ENCODE results near the gene HSD11B1. TPM values are rescaled to one million over a fixed set of nuclear protein-coding genes. Genes with fewer than 3 reads are reported as not detected.

Gene HSD11B1
- total RNA-seq, 4 donors from 2014 or later, result 3.0 to 16.0 (median 6.8) TPM

DNA sequence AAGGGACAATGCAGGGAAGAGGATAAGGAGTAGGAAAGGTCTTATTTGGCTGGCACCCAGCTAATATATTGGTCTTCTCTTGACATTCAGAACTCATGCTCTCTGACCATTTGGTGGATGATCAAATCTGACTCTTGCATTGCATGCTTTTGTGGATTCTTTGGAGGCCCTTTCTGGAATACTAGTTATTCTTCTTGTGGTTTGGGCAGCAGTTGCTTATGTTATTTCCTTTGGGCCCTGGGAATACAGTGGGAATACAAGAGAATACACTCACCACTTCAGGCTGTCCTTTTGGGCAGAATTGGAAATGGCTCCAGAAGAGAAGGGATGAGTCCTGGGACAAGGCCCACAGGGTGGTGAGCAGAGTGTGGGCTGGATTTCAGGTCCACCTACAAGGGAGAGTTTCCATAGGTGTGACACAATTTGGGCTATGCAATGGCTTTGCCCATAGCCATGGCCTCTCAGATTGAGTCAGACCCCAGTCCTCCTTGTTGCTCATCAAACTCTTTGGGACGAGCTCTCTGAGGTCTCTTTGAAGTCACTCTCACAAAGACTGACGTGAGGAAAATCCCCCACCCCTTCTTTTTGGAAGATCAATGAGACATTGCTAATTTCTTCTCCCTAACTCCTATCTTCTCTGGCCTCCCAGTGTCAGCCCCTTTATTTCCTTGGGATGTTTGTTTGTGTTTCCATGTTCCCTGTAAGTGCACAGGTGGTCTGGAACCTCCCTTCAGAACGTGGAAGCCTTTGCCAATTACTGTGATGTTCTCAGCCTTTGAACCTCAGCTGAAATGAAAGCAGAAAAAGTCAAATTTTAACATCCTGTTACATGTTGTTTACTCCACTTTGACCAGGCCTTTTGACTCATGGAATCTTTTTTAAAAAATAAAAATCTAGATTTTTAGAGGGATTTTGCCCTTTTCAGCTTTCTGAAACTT lies 19.4 kb downstream of the HSD11B1 start:
- in situ Hi-C loops (cut with MboI; ENCODE audit: low sequenced_read_pairs in 4 of 4), result no loop called here
- intact Hi-C loops (cut with DNase I; ENCODE audit: low total_unique reads), result no loop called here

GRCh38 chr1:209727286-209727685 lies 22.6 kb downstream of the HSD11B1 start:
- no peak for TF ChIP-seq POLR2A (IDR thresholded peaks at IDR 0.05)
- TF ChIP-seq, protein P1, sequence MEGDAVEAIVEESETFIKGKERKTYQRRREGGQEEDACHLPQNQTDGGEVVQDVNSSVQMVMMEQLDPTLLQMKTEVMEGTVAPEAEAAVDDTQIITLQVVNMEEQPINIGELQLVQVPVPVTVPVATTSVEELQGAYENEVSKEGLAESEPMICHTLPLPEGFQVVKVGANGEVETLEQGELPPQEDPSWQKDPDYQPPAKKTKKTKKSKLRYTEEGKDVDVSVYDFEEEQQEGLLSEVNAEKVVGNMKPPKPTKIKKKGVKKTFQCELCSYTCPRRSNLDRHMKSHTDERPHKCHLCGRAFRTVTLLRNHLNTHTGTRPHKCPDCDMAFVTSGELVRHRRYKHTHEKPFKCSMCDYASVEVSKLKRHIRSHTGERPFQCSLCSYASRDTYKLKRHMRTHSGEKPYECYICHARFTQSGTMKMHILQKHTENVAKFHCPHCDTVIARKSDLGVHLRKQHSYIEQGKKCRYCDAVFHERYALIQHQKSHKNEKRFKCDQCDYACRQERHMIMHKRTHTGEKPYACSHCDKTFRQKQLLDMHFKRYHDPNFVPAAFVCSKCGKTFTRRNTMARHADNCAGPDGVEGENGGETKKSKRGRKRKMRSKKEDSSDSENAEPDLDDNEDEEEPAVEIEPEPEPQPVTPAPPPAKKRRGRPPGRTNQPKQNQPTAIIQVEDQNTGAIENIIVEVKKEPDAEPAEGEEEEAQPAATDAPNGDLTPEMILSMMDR (IDR thresholded peaks at IDR 0.05 in 4 of 5, conservative IDR thresholded peaks at IDR 0.05 in 1 of 5), result no peak
- no peaks in the 10 kb centered on the region for H3K4me1 ChIP-seq
- intact Hi-C loops (cut with DNase I; ENCODE audit: low total_unique reads), result no loop called here
- no peaks in the 10 kb centered on the region for H3K27me3 ChIP-seq
- no peaks in the 10 kb centered on the region for H3K36me3 ChIP-seq
- H3K27ac ChIP-seq, result no peak overlapping the region
- ATAC-seq, result no peak
- in situ Hi-C loops (cut with MboI; ENCODE audit: low sequenced_read_pairs in 4 of 4), result no loop called here
- DNase-seq, result no peak
- no peaks in the 10 kb centered on the region for H3K9me3 ChIP-seq
- no peak overlapping the region for H3K4me3 ChIP-seq

More for the DNA sequence above, 19.4 kb downstream of the HSD11B1 start:
- DNase-seq (no peak), ATAC-seq (no peak)
- Histone ChIP-seq H3K9me3 (no peaks in the 10 kb centered on the region), H3K36me3 (no peaks in the 10 kb centered on the region), H3K27me3 (no peaks in the 10 kb centered on the region), H3K4me1 (no peaks in the 10 kb centered on the region), H3K4me3 (no peak overlapping the region), H3K27ac (no peak overlapping the region)
- TF ChIP-seq, protein P1 (IDR thresholded peaks at IDR 0.05 in 4 of 5, conservative IDR thresholded peaks at IDR 0.05 in 1 of 5), result no peak
- TF ChIP-seq POLR2A (IDR thresholded peaks at IDR 0.05), result no peak

- ATAC-seq (no peak), DNase-seq (no peak)
- TF ChIP-seq, protein P1 (IDR thresholded peaks at IDR 0.05 in 4 of 5, conservative IDR thresholded peaks at IDR 0.05 in 1 of 5), result no peak
- no peak for TF ChIP-seq POLR2A (IDR thresholded peaks at IDR 0.05)
- Histone ChIP-seq H3K27me3 (no peaks in the 10 kb centered on the region), H3K4me3 (no peak overlapping the region), H3K9me3 (no peaks in the 10 kb centered on the region), H3K36me3 (no peaks in the 10 kb centered on the region), H3K27ac (no peak overlapping the region), H3K4me1 (no peaks in the 10 kb centered on the region)
- in situ Hi-C loops (cut with MboI; ENCODE audit: low sequenced_read_pairs in 4 of 4), result no loop called here
- intact Hi-C loops (cut with DNase I; ENCODE audit: low total_unique reads), result no loop called here
Measured at GRCh38 chr1:209727785-209728184, 23.1 kb downstream of the HSD11B1 start.

DNA sequence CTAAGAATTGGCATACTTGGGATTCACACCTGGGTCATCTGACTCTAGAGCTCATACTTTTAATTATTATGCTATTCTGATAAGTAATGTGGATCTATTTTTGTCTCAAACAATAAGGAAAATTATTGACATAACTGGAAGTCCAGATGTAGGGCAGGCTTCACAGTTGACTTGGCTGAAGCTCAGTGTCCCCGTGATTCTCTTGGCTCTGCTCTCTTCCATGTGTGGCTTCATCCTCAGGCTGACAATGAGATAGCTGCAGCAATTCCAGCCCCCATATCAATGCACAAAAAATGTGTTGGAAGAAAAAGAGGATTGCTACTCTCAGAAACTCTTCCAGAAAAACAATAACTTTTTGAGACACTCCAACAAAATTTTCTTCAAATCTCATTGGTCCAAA lies 23.8 kb downstream of the HSD11B1 start:
- no peaks in the 10 kb centered on the region for H3K4me1 ChIP-seq
- H3K27ac ChIP-seq, result no peak overlapping the region
- peak in 1 of 2 donors; percentile 22 for DNase-seq
- intact Hi-C loops (cut with DNase I; ENCODE audit: low total_unique reads), result no loop called here
- H3K4me3 ChIP-seq, result no peak overlapping the region
- no peaks in the 10 kb centered on the region for H3K27me3 ChIP-seq
- no peaks in the 10 kb centered on the region for H3K9me3 ChIP-seq
- ATAC-seq, result no peak
- in situ Hi-C loops (cut with MboI; ENCODE audit: low sequenced_read_pairs in 4 of 4), result no loop called here
- no peak for TF ChIP-seq POLR2A (IDR thresholded peaks at IDR 0.05)
- TF ChIP-seq, protein P1 (IDR thresholded peaks at IDR 0.05 in 4 of 5, conservative IDR thresholded peaks at IDR 0.05 in 1 of 5), result no peak
- no peaks in the 10 kb centered on the region for H3K36me3 ChIP-seq

Data from gastrocnemius medialis (tissue), 4 donors.